Stimulated activated CD8-positive, alpha-beta memory T cell treated with anti-CD3 and anti-CD28 coated beads, Interleukin-15, amount 100 ng/mL, for 24 hours (primary cell): ENCODE results near the gene PIGP.
"Not testable (repeated sequence)": the region's sequence is repeated elsewhere in the genome, so short reads cannot be mapped to it uniquely, and the experiment has no call there.

Source experiments
- DNase-seq: peaks from one replicate; pipeline ENCODE4 v3.0.0-alpha.2; 2020; ENCODE audit warnings: low read depth

Gene PIGP

GRCh38 chr21:37072988-37073416 lies at the start of gene PIGP, which contains the start of gene TTC3:
TSS of gene PIGP (minus strand) at chr21:37073071. CDS start at chr21:37072515, 556 bp downstream.
TSS of gene TTC3 (plus strand) at chr21:37073254. CDS start at chr21:37087258, 14,004 bp downstream.
- DNase-seq, result peak; percentile 99

GRCh38 chr21:37119421-37120218 lies 46.7 kb upstream of the PIGP start:
- DNase-seq, result no peak

GRCh38 chr21:37118187-37118826 lies 45.4 kb upstream of the PIGP start:
- no peak for DNase-seq

- no peak for DNase-seq
Measured at GRCh38 chr21:37117204-37117603, 44.3 kb upstream of the PIGP start.

- not testable (repeated sequence) for DNase-seq
Measured at GRCh38 chr21:37116459-37116858, 43.6 kb upstream of the PIGP start.

GRCh38 chr21:37114301-37114700 lies 41.4 kb upstream of the PIGP start:
- not testable (repeated sequence) for DNase-seq

GRCh38 chr21:37111029-37111428 lies 38.2 kb upstream of the PIGP start:
- DNase-seq, result not testable (repeated sequence)

GRCh38 chr21:37106998-37107397 lies 34.1 kb upstream of the PIGP start:
- no peak for DNase-seq

- not testable (repeated sequence) for DNase-seq
Measured at GRCh38 chr21:37102746-37103145, 29.9 kb upstream of the PIGP start.

GRCh38 chr21:37101384-37101783 lies 28.5 kb upstream of the PIGP start:
- no peak for DNase-seq

GRCh38 chr21:37100316-37100715 lies 27.4 kb upstream of the PIGP start:
- DNase-seq, result no peak

GRCh38 chr21:37098751-37099150 lies 25.9 kb upstream of the PIGP start:
- DNase-seq, result no peak

- DNase-seq, result no peak
Measured at GRCh38 chr21:37095821-37096220, 22.9 kb upstream of the PIGP start.

- DNase-seq, result no peak
Measured at GRCh38 chr21:37093977-37094376, 21.1 kb upstream of the PIGP start.

- no peak for DNase-seq
Measured at GRCh38 chr21:37088186-37088735, 15.4 kb upstream of the PIGP start.

GRCh38 chr21:37087188-37087587 lies 14.3 kb upstream of the PIGP start:
- no peak for DNase-seq

- no peak for DNase-seq
Measured at GRCh38 chr21:37085726-37086125, 12.9 kb upstream of the PIGP start.

GRCh38 chr21:37082856-37083528 lies 10.1 kb upstream of the PIGP start:
- DNase-seq, result no peak

GRCh38 chr21:37082375-37082774 lies 9.5 kb upstream of the PIGP start:
- no peak for DNase-seq

GRCh38 chr21:37079211-37079824 lies 6.4 kb upstream of the PIGP start:
- no peak for DNase-seq

- DNase-seq, result no peak
Measured at GRCh38 chr21:37077403-37077802, 4.5 kb upstream of the PIGP start.
